ENCODE data around the gene DOCK9. TPM values are rescaled to one million over a fixed set of nuclear protein-coding genes. Genes with fewer than 3 reads are reported as not detected.

DOCK9 gene
- total and polyA plus RNA-seq, 9 of the 15 experiments (the other 6 are each of a cell fraction or from before 2014, with no cell fraction given) = 3.5 to 25.3 (median 16.7) TPM

DNA sequence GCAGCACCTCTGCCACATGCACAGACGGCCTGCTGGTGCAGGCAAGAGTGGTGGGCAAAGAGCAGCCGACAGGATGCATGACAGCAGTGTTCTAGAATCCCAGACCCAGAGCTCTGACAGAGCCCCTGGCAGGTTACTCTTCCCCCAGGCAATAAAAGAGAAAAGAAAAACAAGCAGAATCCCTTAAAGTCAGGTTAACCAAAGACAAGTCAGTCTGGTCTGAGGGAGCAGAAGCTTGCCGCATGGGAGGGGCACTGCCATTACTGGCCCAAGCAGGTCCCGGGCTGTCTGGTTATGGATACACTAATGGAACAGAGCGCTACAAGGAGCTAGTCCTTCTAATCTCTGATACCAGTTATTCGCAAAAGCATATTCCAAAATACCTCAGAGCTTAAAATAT lies 36.1 kb upstream of the DOCK9 start (continued):
- TF ChIP-seq, protein P1, sequence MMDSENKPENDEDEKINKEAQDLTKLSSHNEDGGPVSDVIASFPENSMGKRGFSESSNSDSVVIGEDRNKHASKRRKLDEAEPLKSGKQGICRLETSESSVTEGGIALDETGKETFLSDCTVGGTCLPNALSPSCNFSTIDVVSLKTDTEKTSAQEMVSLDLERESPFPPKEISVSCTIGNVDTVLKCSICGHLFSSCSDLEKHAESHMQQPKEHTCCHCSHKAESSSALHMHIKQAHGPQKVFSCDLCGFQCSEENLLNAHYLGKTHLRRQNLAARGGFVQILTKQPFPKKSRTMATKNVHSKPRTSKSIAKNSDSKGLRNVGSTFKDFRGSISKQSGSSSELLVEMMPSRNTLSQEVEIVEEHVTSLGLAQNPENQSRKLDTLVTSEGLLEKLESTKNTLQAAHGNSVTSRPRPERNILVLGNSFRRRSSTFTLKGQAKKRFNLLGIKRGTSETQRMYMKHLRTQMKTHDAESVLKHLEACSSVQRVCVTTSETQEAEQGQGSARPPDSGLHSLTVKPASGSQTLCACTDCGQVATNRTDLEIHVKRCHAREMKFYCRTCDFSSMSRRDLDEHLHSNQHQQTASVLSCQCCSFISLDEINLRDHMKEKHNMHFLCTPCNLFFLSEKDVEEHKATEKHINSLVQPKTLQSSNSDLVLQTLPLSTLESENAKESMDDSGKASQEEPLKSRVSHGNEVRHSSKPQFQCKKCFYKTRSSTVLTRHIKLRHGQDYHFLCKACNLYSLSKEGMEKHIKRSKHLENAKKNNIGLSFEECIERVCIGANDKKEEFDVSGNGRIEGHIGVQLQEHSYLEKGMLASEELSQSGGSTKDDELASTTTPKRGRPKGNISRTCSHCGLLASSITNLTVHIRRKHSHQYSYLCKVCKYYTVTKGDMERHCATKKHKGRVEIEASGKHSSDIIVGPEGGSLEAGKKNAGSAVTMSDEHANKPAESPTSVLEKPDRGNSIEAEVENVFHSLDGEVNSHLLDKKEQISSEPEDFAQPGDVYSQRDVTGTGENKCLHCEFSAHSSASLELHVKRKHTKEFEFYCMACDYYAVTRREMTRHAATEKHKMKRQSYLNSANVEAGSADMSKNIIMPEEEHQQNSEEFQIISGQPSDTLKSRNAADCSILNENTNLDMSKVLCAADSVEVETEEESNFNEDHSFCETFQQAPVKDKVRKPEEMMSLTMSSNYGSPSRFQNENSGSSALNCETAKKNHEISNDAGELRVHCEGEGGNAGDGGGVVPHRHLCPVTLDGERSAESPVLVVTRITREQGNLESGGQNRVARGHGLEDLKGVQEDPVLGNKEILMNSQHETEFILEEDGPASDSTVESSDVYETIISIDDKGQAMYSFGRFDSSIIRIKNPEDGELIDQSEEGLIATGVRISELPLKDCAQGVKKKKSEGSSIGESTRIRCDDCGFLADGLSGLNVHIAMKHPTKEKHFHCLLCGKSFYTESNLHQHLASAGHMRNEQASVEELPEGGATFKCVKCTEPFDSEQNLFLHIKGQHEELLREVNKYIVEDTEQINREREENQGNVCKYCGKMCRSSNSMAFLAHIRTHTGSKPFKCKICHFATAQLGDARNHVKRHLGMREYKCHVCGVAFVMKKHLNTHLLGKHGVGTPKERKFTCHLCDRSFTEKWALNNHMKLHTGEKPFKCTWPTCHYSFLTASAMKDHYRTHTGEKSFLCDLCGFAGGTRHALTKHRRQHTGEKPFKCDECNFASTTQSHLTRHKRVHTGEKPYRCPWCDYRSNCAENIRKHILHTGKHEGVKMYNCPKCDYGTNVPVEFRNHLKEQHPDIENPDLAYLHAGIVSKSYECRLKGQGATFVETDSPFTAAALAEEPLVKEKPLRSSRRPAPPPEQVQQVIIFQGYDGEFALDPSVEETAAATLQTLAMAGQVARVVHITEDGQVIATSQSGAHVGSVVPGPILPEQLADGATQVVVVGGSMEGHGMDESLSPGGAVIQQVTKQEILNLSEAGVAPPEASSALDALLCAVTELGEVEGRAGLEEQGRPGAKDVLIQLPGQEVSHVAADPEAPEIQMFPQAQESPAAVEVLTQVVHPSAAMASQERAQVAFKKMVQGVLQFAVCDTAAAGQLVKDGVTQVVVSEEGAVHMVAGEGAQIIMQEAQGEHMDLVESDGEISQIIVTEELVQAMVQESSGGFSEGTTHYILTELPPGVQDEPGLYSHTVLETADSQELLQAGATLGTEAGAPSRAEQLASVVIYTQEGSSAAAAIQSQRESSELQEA (IDR thresholded peaks at IDR 0.05; ENCODE audit: low read depth) = no peak
- TF ChIP-seq, protein P2, sequence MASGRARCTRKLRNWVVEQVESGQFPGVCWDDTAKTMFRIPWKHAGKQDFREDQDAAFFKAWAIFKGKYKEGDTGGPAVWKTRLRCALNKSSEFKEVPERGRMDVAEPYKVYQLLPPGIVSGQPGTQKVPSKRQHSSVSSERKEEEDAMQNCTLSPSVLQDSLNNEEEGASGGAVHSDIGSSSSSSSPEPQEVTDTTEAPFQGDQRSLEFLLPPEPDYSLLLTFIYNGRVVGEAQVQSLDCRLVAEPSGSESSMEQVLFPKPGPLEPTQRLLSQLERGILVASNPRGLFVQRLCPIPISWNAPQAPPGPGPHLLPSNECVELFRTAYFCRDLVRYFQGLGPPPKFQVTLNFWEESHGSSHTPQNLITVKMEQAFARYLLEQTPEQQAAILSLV (tag; IDR thresholded peaks at IDR 0.05) = no peak
- TF ChIP-seq ETV6 (IDR thresholded peaks at IDR 0.05; ENCODE audit: borderline replicate concordance in 1 of 2, low read depth in 2 of 2, low read length in 1 of 2) (no peak), ETV6 (CRISPR knock-in tag; IDR thresholded peaks at IDR 0.05; ENCODE audit: borderline replicate concordance) (no peak), NONO (IDR thresholded peaks at IDR 0.05; ENCODE audit: low read depth in 2 of 2, low read length in 1 of 2) (no peak), ZNF696 (CRISPR knock-in tag; conservative IDR thresholded peaks at IDR 0.05) (no peak), GTF2F1 (IDR thresholded peaks at IDR 0.05; ENCODE audit: low read depth, low read length) (no peak), SMC3 (conservative IDR thresholded peaks at IDR 0.05; ENCODE audit: insufficient read depth, low read depth, low read length) (no peak), CEBPB (tag; IDR thresholded peaks at IDR 0.05) (no peak), KAT8 (IDR thresholded peaks at IDR 0.05; ENCODE audit: low read depth) (no peak), PTBP1 (IDR thresholded peaks at IDR 0.05; ENCODE audit: low read depth, low read length) (no peak)
- TF ChIP-seq, protein P3, sequence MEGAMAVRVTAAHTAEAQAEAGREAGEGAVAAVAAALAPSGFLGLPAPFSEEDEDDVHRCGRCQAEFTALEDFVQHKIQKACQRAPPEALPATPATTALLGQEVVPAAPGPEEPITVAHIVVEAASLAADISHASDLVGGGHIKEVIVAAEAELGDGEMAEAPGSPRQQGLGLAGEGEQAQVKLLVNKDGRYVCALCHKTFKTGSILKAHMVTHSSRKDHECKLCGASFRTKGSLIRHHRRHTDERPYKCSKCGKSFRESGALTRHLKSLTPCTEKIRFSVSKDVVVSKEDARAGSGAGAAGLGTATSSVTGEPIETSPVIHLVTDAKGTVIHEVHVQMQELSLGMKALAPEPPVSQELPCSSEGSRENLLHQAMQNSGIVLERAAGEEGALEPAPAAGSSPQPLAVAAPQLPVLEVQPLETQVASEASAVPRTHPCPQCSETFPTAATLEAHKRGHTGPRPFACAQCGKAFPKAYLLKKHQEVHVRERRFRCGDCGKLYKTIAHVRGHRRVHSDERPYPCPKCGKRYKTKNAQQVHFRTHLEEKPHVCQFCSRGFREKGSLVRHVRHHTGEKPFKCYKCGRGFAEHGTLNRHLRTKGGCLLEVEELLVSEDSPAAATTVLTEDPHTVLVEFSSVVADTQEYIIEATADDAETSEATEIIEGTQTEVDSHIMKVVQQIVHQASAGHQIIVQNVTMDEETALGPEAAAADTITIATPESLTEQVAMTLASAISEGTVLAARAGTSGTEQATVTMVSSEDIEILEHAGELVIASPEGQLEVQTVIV (CRISPR knock-in tag; IDR thresholded peaks at IDR 0.05; ENCODE audit: borderline replicate concordance) = no peak
- TF ChIP-seq, protein P4, sequence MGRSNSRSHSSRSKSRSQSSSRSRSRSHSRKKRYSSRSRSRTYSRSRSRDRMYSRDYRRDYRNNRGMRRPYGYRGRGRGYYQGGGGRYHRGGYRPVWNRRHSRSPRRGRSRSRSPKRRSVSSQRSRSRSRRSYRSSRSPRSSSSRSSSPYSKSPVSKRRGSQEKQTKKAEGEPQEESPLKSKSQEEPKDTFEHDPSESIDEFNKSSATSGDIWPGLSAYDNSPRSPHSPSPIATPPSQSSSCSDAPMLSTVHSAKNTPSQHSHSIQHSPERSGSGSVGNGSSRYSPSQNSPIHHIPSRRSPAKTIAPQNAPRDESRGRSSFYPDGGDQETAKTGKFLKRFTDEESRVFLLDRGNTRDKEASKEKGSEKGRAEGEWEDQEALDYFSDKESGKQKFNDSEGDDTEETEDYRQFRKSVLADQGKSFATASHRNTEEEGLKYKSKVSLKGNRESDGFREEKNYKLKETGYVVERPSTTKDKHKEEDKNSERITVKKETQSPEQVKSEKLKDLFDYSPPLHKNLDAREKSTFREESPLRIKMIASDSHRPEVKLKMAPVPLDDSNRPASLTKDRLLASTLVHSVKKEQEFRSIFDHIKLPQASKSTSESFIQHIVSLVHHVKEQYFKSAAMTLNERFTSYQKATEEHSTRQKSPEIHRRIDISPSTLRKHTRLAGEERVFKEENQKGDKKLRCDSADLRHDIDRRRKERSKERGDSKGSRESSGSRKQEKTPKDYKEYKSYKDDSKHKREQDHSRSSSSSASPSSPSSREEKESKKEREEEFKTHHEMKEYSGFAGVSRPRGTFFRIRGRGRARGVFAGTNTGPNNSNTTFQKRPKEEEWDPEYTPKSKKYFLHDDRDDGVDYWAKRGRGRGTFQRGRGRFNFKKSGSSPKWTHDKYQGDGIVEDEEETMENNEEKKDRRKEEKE (IDR thresholded peaks at IDR 0.05; ENCODE audit: borderline replicate concordance in 1 of 2, control insufficient read depth in 1 of 2, low read depth in 2 of 2, low read length in 1 of 2) = no peak

All from K562 (cell line).